Fibroblast of mammary gland (primary cell): Measurements from ENCODE around the gene GGN.

Experiments used
- DNase-seq: peaks from one replicate; pipeline ENCODE4 v3.0.0-alpha.2; 2010; ENCODE audit warnings: low read depth
- H3K4me3 ChIP-seq: 2 replicates; pipeline ENCODE4 v1.5.1; 2011; ENCODE audit warnings: low read depth, mild to moderate bottlenecking, low read length, moderate library complexity; ENCODE audit not compliant: control insufficient read depth
- TF ChIP-seq, protein P1 (sequence below): conservative IDR thresholded peaks from 2 replicates; pipeline ENCODE4 v1.5.1; 2011; ENCODE audit warnings: low read depth, low read length, inconsistent platforms; ENCODE audit not compliant: control insufficient read depth, insufficient read depth

The GGN gene

DNA sequence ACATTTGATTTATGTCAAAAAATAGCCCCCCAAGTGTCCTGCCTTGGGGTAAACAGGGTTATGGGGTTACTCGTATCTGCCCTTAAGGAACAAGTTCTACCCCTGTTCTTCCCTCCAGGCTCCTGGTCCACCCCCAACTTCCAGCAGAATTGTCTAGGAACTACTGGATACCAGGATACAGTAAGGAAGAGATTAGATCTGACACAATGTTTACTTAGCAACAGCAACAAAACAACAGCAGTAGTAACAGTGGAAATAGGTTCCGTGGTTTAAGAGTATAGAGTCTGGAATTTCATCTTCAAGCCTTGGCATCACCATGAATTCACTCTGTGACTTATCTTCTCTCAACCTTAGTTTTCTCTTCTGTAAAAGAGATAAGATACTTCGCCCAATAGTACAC is 13.3 kb upstream of the GGN start:
- TF ChIP-seq, protein P1, sequence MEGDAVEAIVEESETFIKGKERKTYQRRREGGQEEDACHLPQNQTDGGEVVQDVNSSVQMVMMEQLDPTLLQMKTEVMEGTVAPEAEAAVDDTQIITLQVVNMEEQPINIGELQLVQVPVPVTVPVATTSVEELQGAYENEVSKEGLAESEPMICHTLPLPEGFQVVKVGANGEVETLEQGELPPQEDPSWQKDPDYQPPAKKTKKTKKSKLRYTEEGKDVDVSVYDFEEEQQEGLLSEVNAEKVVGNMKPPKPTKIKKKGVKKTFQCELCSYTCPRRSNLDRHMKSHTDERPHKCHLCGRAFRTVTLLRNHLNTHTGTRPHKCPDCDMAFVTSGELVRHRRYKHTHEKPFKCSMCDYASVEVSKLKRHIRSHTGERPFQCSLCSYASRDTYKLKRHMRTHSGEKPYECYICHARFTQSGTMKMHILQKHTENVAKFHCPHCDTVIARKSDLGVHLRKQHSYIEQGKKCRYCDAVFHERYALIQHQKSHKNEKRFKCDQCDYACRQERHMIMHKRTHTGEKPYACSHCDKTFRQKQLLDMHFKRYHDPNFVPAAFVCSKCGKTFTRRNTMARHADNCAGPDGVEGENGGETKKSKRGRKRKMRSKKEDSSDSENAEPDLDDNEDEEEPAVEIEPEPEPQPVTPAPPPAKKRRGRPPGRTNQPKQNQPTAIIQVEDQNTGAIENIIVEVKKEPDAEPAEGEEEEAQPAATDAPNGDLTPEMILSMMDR, result no peak
- DNase-seq, result peak; percentile 34

GRCh38 chr19:38400361-38400760 is 12.5 kb upstream of the GGN start:
- no peak overlapping the region for H3K4me3 ChIP-seq
- TF ChIP-seq, protein P1, result no peak
- DNase-seq, result no peak

More for the DNA sequence above, 13.3 kb upstream of the GGN start:
- no peak overlapping the region for H3K4me3 ChIP-seq

- DNase-seq, result no peak
- TF ChIP-seq, protein P1, result no peak
- H3K4me3 ChIP-seq, result no peak overlapping the region
Measured at GRCh38 chr19:38399537-38399936, 11.7 kb upstream of the GGN start.

DNA sequence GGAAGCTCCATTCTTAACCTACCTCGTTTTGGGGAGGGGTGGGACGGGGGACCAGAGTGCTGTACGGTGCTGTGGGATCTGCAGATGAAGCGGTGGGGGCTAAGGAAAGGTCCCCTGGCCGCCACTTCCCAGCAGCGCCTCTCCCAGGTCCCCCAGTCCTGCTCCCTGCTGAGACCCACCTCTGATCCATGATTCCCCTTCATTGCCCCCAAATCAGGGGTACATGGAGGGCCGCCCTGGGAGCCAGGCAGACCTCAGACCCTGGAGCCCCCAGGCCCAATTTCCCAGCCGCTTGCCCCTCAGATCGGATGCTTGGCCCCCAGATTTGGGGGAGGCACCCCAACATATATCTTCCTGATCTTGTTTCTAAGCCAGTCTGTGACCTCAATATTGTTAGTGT is 11.2 kb upstream of the GGN start:
- no peak for DNase-seq
- TF ChIP-seq, protein P1, result no peak
- no peak overlapping the region for H3K4me3 ChIP-seq

DNA sequence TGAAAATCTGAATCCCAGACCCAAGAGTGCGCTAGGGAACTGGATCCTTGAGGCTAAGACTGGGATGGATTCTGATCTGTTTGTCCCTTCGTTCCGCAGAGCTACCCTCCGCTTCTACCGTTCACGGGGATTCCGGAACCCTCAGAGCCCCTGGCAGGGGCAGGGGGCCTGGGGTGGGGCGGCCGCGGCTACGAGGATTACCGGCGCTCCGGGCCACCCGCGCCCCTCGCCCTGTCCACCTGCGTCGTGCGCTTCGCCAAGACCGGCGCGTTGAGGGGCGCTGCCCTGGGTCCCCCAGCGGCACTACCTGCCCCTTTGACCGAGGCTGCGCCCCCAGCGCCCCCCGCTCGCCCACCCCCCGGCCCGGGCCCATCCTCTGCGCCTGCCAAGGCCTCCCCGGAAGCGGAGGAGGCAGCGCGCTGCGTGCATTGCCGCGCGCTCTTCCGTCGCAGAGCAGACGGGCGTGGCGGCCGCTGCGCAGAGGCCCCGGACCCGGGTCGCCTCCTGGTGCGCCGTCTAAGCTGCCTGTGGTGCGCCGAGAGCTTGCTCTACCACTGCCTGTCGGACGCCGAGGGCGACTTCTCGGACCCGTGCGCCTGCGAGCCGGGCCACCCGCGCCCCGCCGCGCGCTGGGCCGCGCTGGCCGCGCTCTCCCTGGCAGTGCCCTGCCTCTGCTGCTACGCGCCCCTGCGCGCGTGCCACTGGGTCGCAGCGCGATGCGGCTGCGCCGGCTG is 7.7 kb upstream of the GGN start:
- TF ChIP-seq, protein P1, result no peak
- DNase-seq, result no peak
- no peak overlapping the region for H3K4me3 ChIP-seq

- TF ChIP-seq, protein P1, result no peak
- H3K4me3 ChIP-seq, result no peak overlapping the region
- DNase-seq, result peak; percentile 48
Measured at GRCh38 chr19:38394488-38394887, 6.7 kb upstream of the GGN start.
